Neuron (in vitro differentiated cells): ENCODE data around the gene EIF4G1.
"Not testable (repeated sequence)": the region's sequence is repeated elsewhere in the genome, so short reads cannot be mapped to it uniquely, and the experiment has no call there.

Source experiments
- H2AFZ ChIP-seq: one replicate; pipeline ENCODE4 v1.6.1; 2013; ENCODE audit warnings: low read depth, mild to moderate bottlenecking, inconsistent platforms, low read length, moderate library complexity
- H3K27me3 ChIP-seq: one replicate; pipeline ENCODE4 v1.6.1; 2013; ENCODE audit warnings: low read length; ENCODE audit not compliant: insufficient read depth
- H3K36me3 ChIP-seq: one replicate; pipeline ENCODE4 v1.6.1; 2013; ENCODE audit warnings: low read length; ENCODE audit not compliant: insufficient read depth
- H3K4me1 ChIP-seq: one replicate; pipeline ENCODE4 v1.6.1; 2013; ENCODE audit warnings: low read length; ENCODE audit not compliant: insufficient read depth
- H3K4me3 ChIP-seq: 2 replicates; pipeline ENCODE4 v1.5.1; 2013; ENCODE audit warnings: mild to moderate bottlenecking, low read length, moderate library complexity
- H3K9me3 ChIP-seq: one replicate; pipeline ENCODE4 v1.6.1; 2013; ENCODE audit warnings: low read length

The EIF4G1 gene

GRCh38 chr3:184333190-184333589 lies 18.8 kb downstream of the EIF4G1 start:
- Histone ChIP-seq H3K36me3 (peaks cover 58% of the 10 kb centered on the region), H3K4me1 (peaks cover 20% of the 10 kb centered on the region), H3K27me3 (no peaks in the 10 kb centered on the region), H3K9me3 (no peaks in the 10 kb centered on the region), H3K4me3 (no peak overlapping the region), H2AFZ (no peak overlapping the region)

GRCh38 chr3:184333700-184334099 lies 19.3 kb downstream of the EIF4G1 start:
- no peak overlapping the region for H2AFZ ChIP-seq
- H3K9me3 ChIP-seq: no peaks in the 10 kb centered on the region
- H3K4me3 ChIP-seq: no peak overlapping the region
- no peaks in the 10 kb centered on the region for H3K27me3 ChIP-seq
- H3K4me1 ChIP-seq: peaks cover 23% of the 10 kb centered on the region
- H3K36me3 ChIP-seq: peaks cover 53% of the 10 kb centered on the region

- H3K4me1 ChIP-seq: peaks cover 31% of the 10 kb centered on the region
- no peaks in the 10 kb centered on the region for H3K9me3 ChIP-seq
- H3K4me3 ChIP-seq: no peak overlapping the region
- H2AFZ ChIP-seq: no peak overlapping the region
- H3K36me3 ChIP-seq: peaks cover 46% of the 10 kb centered on the region
- no peaks in the 10 kb centered on the region for H3K27me3 ChIP-seq
Measured at GRCh38 chr3:184334470-184335158, 20.2 kb downstream of the EIF4G1 start.

GRCh38 chr3:184335291-184335660 lies 20.9 kb downstream of the EIF4G1 start:
- Histone ChIP-seq H3K4me1 (peaks cover 33% of the 10 kb centered on the region), H3K36me3 (peaks cover 42% of the 10 kb centered on the region), H2AFZ (no peak overlapping the region), H3K4me3 (peak overlapping the region; percentile 63), H3K9me3 (no peaks in the 10 kb centered on the region), H3K27me3 (no peaks in the 10 kb centered on the region)

- peak overlapping the region; percentile 63 for H3K4me3 ChIP-seq
- H3K4me1 ChIP-seq: peaks cover 33% of the 10 kb centered on the region
- no peak overlapping the region for H2AFZ ChIP-seq
- H3K9me3 ChIP-seq: no peaks in the 10 kb centered on the region
- no peaks in the 10 kb centered on the region for H3K27me3 ChIP-seq
- peaks cover 39% of the 10 kb centered on the region for H3K36me3 ChIP-seq
Measured at GRCh38 chr3:184335661-184336546, 21.5 kb downstream of the EIF4G1 start.

GRCh38 chr3:184336547-184337398 lies 22.4 kb downstream of the EIF4G1 start:
- H3K9me3 ChIP-seq: no peaks in the 10 kb centered on the region
- peak overlapping the region; percentile 63 for H3K4me3 ChIP-seq
- no peak overlapping the region for H2AFZ ChIP-seq
- H3K36me3 ChIP-seq: peaks cover 33% of the 10 kb centered on the region
- peaks cover 33% of the 10 kb centered on the region for H3K4me1 ChIP-seq
- H3K27me3 ChIP-seq: no peaks in the 10 kb centered on the region

- H3K4me3 ChIP-seq: peak within 1 kb of the TSS; percentile 63
- no peaks in the 10 kb centered on the region for H3K27me3 ChIP-seq
- no peaks in the 10 kb centered on the region for H3K9me3 ChIP-seq
- no peak within 1 kb of the TSS for H2AFZ ChIP-seq
- H3K4me1 ChIP-seq: peaks cover 33% of the 10 kb centered on the region
- H3K36me3 ChIP-seq: peaks cover 29% of the 10 kb centered on the region
Measured at GRCh38 chr3:184337399-184337714, 23.0 kb downstream of the EIF4G1 start, which contains the start of gene FAM131A. Gene FAM131A, plus strand, starts transcription at chr3:184337600. Its CDS starts 31 bp downstream, at chr3:184337631.

- Histone ChIP-seq H3K4me3 (peak overlapping the region; percentile 10), H3K4me1 (peaks cover 33% of the 10 kb centered on the region), H3K9me3 (no peaks in the 10 kb centered on the region), H3K27me3 (no peaks in the 10 kb centered on the region), H3K36me3 (peaks cover 28% of the 10 kb centered on the region), H2AFZ (no peak overlapping the region)
Measured at GRCh38 chr3:184337981-184338380, 23.6 kb downstream of the EIF4G1 start.

- H2AFZ ChIP-seq: no peak overlapping the region
- H3K27me3 ChIP-seq: no peaks in the 10 kb centered on the region
- H3K36me3 ChIP-seq: peaks cover 30% of the 10 kb centered on the region
- peak overlapping the region; percentile 43 for H3K4me3 ChIP-seq
- peaks cover 33% of the 10 kb centered on the region for H3K4me1 ChIP-seq
- H3K9me3 ChIP-seq: no peaks in the 10 kb centered on the region
Measured at GRCh38 chr3:184338511-184338945, 24.1 kb downstream of the EIF4G1 start.

GRCh38 chr3:184339001-184339400 lies 24.6 kb downstream of the EIF4G1 start:
- Histone ChIP-seq H3K4me3 (peak overlapping the region; percentile 43), H3K27me3 (no peaks in the 10 kb centered on the region), H2AFZ (no peak overlapping the region), H3K36me3 (peaks cover 28% of the 10 kb centered on the region), H3K9me3 (no peaks in the 10 kb centered on the region), H3K4me1 (peaks cover 33% of the 10 kb centered on the region)

- not testable (repeated sequence) for H3K27me3 ChIP-seq, H3K9me3 ChIP-seq, H3K4me3 ChIP-seq, H2AFZ ChIP-seq
- H3K36me3 ChIP-seq: peaks cover 22% of the 10 kb centered on the region
- H3K4me1 ChIP-seq: peaks cover 33% of the 10 kb centered on the region
Measured at GRCh38 chr3:184339451-184340135, 25.2 kb downstream of the EIF4G1 start.

- Histone ChIP-seq H3K27me3 (no peaks in the 10 kb centered on the region), H3K9me3 (no peaks in the 10 kb centered on the region), H2AFZ (no peak overlapping the region), H3K4me1 (peaks cover 38% of the 10 kb centered on the region), H3K36me3 (peaks cover 29% of the 10 kb centered on the region), H3K4me3 (no peak overlapping the region)
Measured at GRCh38 chr3:184341925-184342324, 27.5 kb downstream of the EIF4G1 start.
